ENCODE data around the gene ACTR3C. TPM values are rescaled to one million over a fixed set of nuclear protein-coding genes. Genes with fewer than 3 reads are reported as not detected.
A peak's percentile ranks its signal among the peaks of the same experiment; 100 is the strongest.

ACTR3C gene
- total and polyA plus RNA-seq, 2 donors (not counting 1 experiment from before 2014, with no cell fraction given): 4.0 to 20.7 TPM

- CTCF ChIA-PET: interaction anchor here (0.8 to 1.0 kb wide), 2 partner anchors 31 to 47 kb away, joined by 3 read pairs; no protein-coding TSS in a partner anchor
- H3K4me1 Mint-ChIP-seq: peaks cover 43% of the 10 kb centered on the region
- TF ChIP-seq EZH2 (IDR thresholded peaks at IDR 0.05; ENCODE audit: borderline replicate concordance, insufficient read depth, low read depth, low read length, poor library complexity, severe bottlenecking): no peak
- TF ChIP-seq, protein P1, sequence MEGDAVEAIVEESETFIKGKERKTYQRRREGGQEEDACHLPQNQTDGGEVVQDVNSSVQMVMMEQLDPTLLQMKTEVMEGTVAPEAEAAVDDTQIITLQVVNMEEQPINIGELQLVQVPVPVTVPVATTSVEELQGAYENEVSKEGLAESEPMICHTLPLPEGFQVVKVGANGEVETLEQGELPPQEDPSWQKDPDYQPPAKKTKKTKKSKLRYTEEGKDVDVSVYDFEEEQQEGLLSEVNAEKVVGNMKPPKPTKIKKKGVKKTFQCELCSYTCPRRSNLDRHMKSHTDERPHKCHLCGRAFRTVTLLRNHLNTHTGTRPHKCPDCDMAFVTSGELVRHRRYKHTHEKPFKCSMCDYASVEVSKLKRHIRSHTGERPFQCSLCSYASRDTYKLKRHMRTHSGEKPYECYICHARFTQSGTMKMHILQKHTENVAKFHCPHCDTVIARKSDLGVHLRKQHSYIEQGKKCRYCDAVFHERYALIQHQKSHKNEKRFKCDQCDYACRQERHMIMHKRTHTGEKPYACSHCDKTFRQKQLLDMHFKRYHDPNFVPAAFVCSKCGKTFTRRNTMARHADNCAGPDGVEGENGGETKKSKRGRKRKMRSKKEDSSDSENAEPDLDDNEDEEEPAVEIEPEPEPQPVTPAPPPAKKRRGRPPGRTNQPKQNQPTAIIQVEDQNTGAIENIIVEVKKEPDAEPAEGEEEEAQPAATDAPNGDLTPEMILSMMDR (IDR thresholded peaks at IDR 0.05): no peak
Observed at GRCh38 chr7:150323682-150324372, 482 bp upstream of the ACTR3C start.

More at GRCh38 chr7:150323682-150324372, 482 bp upstream of the ACTR3C start:
- Mint-ChIP-seq H3K27ac (peak overlapping the region; percentile 98), H3K27me3 (no peaks in the 10 kb centered on the region), H3K9me3 (ENCODE audit: insufficient read depth) (no peaks in the 10 kb centered on the region), H3K4me3 (peak overlapping the region; percentile 99)
- intact Hi-C loops (cut with micrococcal nuclease): loop anchor here (1.0 to 5.0 kb wide), 5 partner anchors 33 to 111 kb away; partner anchors contain the start of gene ZNF775
- peak; percentile 15 for DNase-seq
- H3K27ac ChIP-seq (ENCODE audit: low read length in 2 of 2): peak overlapping the region; percentile 82 to 88
- peak overlapping the region; percentile 75 to 94 (median 88) for H3K4me3 ChIP-seq (ENCODE audit: control extremely low read depth in 1 of 5, extremely low read depth in 1 of 5, insufficient read depth in 1 of 5, low read depth in 2 of 5, low read length in 4 of 5)
- peaks cover 11 to 33% of the 10 kb centered on the region in 2 donors for H3K4me1 ChIP-seq (ENCODE audit: control insufficient read depth in 2 of 2, insufficient read depth in 2 of 2, low read length in 2 of 2)
- no peaks in the 10 kb centered on the region for H3K27me3 ChIP-seq (replicated peaks in 1 of 4; ENCODE audit: control extremely low read depth in 1 of 4, control insufficient read depth in 3 of 4, insufficient read depth in 4 of 4, low read length in 3 of 4)
- ATAC-seq (ENCODE audit: low read depth): peak; percentile 18
- no peaks in the 10 kb centered on the region for H4K20me1 ChIP-seq (ENCODE audit: control insufficient read depth, insufficient read depth, low read length, poor library complexity, severe bottlenecking)
- peaks cover 10% of the 10 kb centered on the region for H3K79me2 ChIP-seq (ENCODE audit: control insufficient read depth, insufficient read depth, low read length)
- H3K36me3 ChIP-seq (replicated peaks in 1 of 2; ENCODE audit: control extremely low read depth in 1 of 2, control insufficient read depth in 1 of 2, extremely low read depth in 1 of 2, insufficient read depth in 2 of 2, low read length in 1 of 2): peaks cover 0 to 29% of the 10 kb centered on the region in 2 experiments
- H3K4me2 ChIP-seq (replicated peaks; ENCODE audit: low read depth, low read length, poor library complexity, severe bottlenecking): peak overlapping the region; percentile 86
- H2AFZ ChIP-seq (ENCODE audit: insufficient read depth, low read depth, low read length, poor library complexity, severe bottlenecking): peak overlapping the region; percentile 90
- H3K9ac ChIP-seq (ENCODE audit: low read length): peak overlapping the region; percentile 91
- WGBS (ENCODE audit: insufficient coverage): 12% methylated on average over 9 of the region's 16 CpGs
- peaks cover 0 to 4% (median 0%) of the 10 kb centered on the region in 3 donors for H3K9me3 ChIP-seq (ENCODE audit: control extremely low read depth in 1 of 3, control insufficient read depth in 2 of 3, insufficient read depth in 1 of 3, low read length in 2 of 3)
- POLR2A ChIA-PET: interaction anchor here (0.5 to 1.8 kb wide), 2 partner anchors 26 to 42 kb away, joined by 3 to 5 read pairs; no protein-coding TSS in a partner anchor
